OCI-LY3 (cell line): ENCODE results near the gene CDH24.

Experiments used
- EZH2phosphoT487 ChIP-seq: fragments of 200-600 bp; shearing (Covaris generic); IDR thresholded peaks from 2 replicates; pipeline ENCODE4 v1.6.1; 2018; ENCODE audit warnings: antibody characterized with exemption, mixed run types, low read depth
- TF ChIP-seq, protein P1 (sequence below): fragments of 200-600, 300-600 bp; sonication (generic); IDR thresholded peaks from 2 replicates; pipeline ENCODE4 v1.5.1; 2014; ENCODE audit warnings: antibody characterized with exemption, low read length, low read depth

DNA sequence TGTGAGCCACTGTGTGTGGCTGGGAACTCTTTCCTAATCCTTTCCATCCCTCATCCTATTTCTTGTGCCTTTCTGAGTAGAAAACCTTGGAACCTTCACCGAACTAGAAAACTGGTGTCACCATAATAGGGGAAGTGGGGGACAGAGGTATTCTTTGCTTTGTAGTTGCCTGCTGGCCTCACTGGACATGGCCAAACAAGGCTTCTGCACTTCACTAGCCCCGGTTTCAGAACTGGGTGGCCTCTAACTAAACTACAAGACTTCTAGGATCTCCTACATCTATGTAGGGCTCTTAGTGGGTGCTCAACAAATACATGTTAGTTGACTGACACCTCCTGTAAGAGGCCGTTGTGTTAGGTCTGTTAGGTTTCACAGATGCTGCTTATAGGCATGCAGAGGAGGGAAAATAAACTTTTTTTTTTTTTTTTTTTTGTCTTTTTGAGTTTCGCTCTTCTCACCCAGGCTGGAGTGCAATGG is 48.1 kb upstream of the CDH24 start:
- TF ChIP-seq EZH2phosphoT487: no peak
- TF ChIP-seq, protein P1, sequence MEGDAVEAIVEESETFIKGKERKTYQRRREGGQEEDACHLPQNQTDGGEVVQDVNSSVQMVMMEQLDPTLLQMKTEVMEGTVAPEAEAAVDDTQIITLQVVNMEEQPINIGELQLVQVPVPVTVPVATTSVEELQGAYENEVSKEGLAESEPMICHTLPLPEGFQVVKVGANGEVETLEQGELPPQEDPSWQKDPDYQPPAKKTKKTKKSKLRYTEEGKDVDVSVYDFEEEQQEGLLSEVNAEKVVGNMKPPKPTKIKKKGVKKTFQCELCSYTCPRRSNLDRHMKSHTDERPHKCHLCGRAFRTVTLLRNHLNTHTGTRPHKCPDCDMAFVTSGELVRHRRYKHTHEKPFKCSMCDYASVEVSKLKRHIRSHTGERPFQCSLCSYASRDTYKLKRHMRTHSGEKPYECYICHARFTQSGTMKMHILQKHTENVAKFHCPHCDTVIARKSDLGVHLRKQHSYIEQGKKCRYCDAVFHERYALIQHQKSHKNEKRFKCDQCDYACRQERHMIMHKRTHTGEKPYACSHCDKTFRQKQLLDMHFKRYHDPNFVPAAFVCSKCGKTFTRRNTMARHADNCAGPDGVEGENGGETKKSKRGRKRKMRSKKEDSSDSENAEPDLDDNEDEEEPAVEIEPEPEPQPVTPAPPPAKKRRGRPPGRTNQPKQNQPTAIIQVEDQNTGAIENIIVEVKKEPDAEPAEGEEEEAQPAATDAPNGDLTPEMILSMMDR: no peak
